Mammary epithelial cell (primary cell): ENCODE measurements around the gene PLXDC1.

Source experiments
- EZH2 ChIP-seq: IDR thresholded peaks from 2 replicates; pipeline ENCODE4 v1.6.1; 2012; ENCODE audit warnings: low read length, inconsistent platforms, borderline replicate concordance
- TF ChIP-seq, protein P1 (sequence below), 2 donors: IDR thresholded peaks in 1 of 2; conservative IDR thresholded peaks in 1 of 2; 2 replicates each; pipeline ENCODE4 v1.5.1; 2011 to 2012; ENCODE audit warnings: inconsistent platforms in 2 of 2, low read length in 2 of 2, mild to moderate bottlenecking in 2 of 2, control low read depth in 1 of 2, low read depth in 1 of 2; ENCODE audit not compliant: insufficient read depth in 1 of 2; ENCODE audit errors: extremely low read depth in 1 of 2

DNA sequence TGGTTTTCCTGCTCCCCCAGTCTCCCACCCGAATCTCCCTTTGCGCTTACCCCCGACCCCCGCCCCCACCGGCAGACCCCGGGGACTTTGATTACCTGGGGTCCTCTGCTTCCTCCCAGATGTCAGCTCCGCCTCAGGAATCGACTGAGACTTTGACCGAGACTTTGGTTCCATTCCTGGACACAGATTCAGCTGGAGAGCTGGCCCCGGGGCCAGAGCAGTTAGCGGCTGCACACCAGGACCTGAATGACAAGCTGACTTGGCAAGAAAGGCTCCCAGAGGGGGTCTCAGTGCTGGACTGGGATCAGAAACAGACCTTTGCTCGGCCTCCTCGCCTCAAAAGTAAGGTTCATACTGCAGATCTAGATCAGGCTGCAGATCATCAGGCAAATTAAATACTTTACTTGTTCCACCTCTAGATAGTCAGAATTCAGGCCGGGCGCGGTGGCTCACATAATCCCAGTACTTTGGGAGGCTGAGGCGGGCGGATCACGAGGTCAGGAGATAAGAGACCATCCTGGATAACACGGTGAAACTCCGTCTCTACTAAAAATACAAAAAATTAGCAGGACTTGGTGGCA lies 123.9 kb downstream of the PLXDC1 start:
- TF ChIP-seq, protein P1, sequence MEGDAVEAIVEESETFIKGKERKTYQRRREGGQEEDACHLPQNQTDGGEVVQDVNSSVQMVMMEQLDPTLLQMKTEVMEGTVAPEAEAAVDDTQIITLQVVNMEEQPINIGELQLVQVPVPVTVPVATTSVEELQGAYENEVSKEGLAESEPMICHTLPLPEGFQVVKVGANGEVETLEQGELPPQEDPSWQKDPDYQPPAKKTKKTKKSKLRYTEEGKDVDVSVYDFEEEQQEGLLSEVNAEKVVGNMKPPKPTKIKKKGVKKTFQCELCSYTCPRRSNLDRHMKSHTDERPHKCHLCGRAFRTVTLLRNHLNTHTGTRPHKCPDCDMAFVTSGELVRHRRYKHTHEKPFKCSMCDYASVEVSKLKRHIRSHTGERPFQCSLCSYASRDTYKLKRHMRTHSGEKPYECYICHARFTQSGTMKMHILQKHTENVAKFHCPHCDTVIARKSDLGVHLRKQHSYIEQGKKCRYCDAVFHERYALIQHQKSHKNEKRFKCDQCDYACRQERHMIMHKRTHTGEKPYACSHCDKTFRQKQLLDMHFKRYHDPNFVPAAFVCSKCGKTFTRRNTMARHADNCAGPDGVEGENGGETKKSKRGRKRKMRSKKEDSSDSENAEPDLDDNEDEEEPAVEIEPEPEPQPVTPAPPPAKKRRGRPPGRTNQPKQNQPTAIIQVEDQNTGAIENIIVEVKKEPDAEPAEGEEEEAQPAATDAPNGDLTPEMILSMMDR (conservative IDR thresholded peaks at IDR 0.05 in 1 of 2, IDR thresholded peaks at IDR 0.05 in 1 of 2; ENCODE audit: extremely low read depth in 1 of 2, insufficient read depth in 1 of 2, low read depth in 1 of 2, low read length in 2 of 2): no peak
- no peak for TF ChIP-seq EZH2
